AG10803 (cell line): ENCODE data around the gene JCAD.
A peak's percentile ranks its signal among the peaks of the same experiment; 100 is the strongest.

Experiments
- DNase-seq: peaks from one replicate; pipeline ENCODE4 v3.0.0; 2010; ENCODE audit warnings: low read depth
- H3K4me3 ChIP-seq: 2 replicates; pipeline ENCODE4 v1.5.1; 2011; ENCODE audit warnings: mild to moderate bottlenecking, low read length, control low read depth
- TF ChIP-seq, protein P1 (sequence below): conservative IDR thresholded peaks from 2 replicates; pipeline ENCODE4 v1.5.1; 2011; ENCODE audit warnings: mild to moderate bottlenecking, low read length, control low read depth, inconsistent platforms

Gene JCAD

DNA sequence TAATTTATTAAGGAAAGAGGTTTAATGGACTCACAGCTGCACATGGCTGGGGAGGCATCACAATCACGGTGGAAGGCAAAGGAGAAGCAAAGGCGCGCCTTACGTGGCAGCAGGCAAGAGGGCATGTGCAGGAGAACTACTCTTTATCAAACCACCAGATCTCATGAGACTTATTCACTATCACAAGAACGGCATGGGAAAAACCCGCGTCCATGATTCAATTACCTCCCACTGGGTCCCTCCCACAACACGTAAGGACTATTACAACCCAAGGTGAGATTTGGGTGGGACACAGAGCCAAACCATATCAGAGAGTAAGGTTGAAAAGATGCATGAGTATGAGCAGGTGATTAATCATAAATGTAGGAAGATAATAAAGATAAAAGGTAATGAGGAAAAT lies 3.2 kb upstream of the JCAD start:
- TF ChIP-seq, protein P1, sequence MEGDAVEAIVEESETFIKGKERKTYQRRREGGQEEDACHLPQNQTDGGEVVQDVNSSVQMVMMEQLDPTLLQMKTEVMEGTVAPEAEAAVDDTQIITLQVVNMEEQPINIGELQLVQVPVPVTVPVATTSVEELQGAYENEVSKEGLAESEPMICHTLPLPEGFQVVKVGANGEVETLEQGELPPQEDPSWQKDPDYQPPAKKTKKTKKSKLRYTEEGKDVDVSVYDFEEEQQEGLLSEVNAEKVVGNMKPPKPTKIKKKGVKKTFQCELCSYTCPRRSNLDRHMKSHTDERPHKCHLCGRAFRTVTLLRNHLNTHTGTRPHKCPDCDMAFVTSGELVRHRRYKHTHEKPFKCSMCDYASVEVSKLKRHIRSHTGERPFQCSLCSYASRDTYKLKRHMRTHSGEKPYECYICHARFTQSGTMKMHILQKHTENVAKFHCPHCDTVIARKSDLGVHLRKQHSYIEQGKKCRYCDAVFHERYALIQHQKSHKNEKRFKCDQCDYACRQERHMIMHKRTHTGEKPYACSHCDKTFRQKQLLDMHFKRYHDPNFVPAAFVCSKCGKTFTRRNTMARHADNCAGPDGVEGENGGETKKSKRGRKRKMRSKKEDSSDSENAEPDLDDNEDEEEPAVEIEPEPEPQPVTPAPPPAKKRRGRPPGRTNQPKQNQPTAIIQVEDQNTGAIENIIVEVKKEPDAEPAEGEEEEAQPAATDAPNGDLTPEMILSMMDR = no peak
- no peak overlapping the region for H3K4me3 ChIP-seq
- no peak for DNase-seq

DNA sequence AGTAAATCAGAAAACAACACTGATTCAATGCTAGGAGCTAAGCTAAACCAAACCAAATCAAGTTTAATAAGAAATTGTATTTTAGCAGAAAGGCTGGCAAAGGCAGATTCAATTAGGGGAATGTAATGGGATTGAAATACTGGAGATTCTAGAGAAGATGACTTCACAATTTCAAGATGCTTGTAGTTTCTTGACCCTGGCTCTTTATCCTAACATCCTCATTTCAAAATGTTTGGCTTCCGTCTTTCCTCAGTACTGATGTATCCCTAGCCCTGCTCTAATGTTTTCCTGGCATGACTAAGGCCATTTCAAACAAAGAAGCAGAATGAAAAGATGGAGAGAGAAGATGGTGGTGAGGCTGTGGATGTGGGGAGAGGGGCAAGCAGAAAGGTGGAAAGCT lies 2.7 kb upstream of the JCAD start:
- DNase-seq = peak; percentile 96
- H3K4me3 ChIP-seq = no peak overlapping the region
- TF ChIP-seq, protein P1 = no peak

DNA sequence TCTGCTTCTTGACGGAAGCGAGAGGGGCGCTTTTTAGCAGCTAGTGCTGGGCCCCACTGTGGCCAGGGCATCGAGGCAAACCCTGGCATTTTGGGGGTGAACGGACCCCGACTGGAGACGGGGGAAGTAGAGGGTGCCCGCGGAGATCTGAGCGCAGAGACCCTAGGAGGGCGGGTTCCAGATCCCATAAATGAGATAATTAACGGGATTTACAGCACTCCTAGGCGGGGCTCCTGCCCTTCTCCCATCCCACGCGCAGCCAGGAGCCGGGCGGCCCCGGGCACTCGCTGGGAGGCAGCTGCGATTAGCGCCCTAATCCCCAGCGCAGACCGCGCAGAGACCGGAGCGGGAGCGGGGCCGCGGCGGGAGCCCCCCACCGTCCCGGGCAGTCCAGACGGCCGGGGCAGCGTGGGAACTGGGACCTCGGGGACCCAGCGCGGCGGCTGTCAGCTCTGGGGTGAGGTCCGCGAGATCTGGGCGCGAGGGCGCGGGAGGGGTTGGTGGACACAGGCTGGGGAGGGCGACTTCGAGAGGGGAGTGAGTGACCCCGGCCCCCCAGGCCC lies 735 bp downstream of the JCAD start:
- H3K4me3 ChIP-seq = peak overlapping the region; percentile 71
- no peak for DNase-seq
- TF ChIP-seq, protein P1 = no peak; the same call in 1 of the 2 replicates

DNA sequence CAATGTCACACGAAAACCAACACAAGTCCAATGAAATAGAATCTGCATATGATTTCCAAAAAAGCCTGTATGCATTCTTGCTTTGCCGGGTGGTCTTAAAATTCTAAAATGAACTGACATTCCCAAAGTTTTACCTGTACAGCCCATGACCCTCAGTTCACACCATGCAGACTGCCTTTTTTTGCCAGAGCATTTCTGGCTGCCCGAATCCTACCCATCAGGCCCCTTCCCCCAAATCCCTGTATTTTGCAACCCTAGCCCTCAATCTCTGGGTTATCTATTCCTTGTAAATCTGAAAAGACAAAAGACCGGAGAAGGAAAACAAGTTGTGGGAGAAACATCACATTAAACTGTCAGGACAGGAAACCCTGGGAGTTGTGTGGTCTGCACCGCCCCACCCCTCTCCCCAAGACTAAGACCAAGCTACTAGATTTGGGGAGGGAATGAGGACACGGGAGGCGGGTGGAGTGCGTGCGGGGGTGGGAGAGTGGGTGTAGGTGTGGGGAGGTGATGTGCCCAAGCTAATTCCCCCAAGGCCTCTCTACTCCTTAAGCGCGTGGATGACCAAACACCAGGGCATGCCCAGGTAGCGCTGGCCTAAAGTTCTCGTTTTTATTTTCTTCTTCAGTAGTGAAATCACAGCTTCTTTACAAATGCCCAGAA lies 1.4 kb downstream of the JCAD start:
- DNase-seq = no peak
- H3K4me3 ChIP-seq = peak overlapping the region; percentile 71
- TF ChIP-seq, protein P1 = no peak

DNA sequence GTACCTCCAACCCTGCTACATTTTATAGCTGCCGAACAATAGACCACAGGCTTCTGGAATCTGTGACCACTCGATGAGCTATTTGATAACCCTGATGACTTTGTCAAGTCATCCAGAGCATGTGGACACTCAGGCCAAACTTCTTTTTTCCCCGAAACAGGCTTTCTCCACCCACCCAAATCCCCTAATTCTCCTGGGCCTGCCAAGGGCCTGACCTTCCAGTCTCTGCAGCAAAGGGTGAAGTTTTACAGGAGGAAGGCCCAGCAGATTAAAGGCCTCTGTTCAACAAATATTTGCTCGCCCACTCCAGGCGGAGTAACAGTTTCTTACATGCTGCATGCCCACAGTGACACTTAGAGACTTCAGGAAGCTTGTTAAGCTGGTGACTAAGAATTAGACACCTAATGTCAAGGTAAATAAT lies 2.0 kb downstream of the JCAD start:
- peak; percentile 47 for DNase-seq
- TF ChIP-seq, protein P1 = no peak
- peak overlapping the region; percentile 71 for H3K4me3 ChIP-seq

DNA sequence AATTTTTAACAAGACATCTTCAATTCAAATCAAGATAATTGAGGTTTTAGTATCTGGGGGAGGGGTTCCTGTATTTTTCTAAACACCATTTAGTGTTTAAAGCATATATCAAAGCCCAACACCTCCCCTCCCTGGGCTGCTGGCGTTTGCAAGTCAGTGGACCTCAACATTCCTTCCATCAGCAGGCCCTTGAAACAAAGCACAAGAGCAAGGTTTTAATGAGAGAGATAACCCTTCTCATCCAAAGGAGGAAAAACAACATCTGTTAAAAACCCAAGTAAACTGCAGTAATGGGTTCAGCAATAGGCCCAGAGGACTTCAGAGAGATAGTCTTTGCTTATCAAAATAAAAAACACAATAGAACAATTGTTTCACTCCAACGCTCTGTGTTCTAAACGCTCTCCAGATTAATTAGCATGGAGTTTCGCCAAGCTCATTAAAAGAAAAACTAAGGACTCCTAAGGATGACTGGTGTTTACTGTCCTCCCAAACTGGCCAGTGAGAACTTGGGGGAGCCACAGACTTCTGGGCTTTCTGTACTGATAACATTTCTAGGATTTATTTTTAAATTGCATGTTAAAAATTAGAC lies 2.5 kb downstream of the JCAD start:
- TF ChIP-seq, protein P1 = no peak
- peak overlapping the region; percentile 71 for H3K4me3 ChIP-seq

DNA sequence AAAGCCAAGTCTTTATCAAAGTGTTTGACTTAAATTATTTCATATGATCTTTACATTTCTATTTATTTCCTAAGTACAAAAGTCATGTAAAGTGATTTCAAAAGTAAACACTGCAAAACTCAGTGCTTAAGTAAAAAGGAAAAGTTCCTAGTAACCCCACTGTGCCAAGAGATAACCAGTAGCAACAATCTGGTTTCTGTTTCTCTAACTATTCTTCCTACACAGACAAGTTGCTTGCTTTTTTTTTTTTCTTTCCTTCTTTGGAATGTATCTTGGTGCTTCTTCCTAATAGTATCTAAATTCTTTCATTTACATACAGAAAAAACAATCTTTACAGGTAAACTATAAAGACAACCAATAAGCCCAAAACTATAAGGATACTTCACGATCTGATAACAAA lies 3.1 kb downstream of the JCAD start:
- H3K4me3 ChIP-seq = no peak overlapping the region
- TF ChIP-seq, protein P1 = no peak

More for the DNA sequence above, 2.5 kb downstream of the JCAD start:
- DNase-seq = no peak

More for the DNA sequence above, 3.1 kb downstream of the JCAD start:
- DNase-seq = peak; percentile 43
